HepG2 (cell line): ENCODE data around the gene MTHFD1L. TPM values are rescaled to one million over a fixed set of nuclear protein-coding genes. Genes with fewer than 3 reads are reported as not detected.

Experiments used
- AFF4 ChIP-seq: sonication (generic); formaldehyde crosslinking; IDR thresholded peaks from 2 replicates; pipeline ENCODE4 v1.4.0; 2020; ENCODE audit warnings: missing genetic modification reagents
- FOSL1 ChIP-seq: sonication (generic); formaldehyde crosslinking; IDR thresholded peaks from 2 replicates; pipeline ENCODE4 v1.9.0; 2021; ENCODE audit warnings: missing genetic modification reagents, borderline replicate concordance
- HOXA9 ChIP-seq: sonication (generic); formaldehyde crosslinking; IDR thresholded peaks from 2 replicates; pipeline ENCODE4 v1.8.1; 2022; ENCODE audit warnings: missing genetic modification reagents, mild to moderate bottlenecking, moderate library complexity, borderline replicate concordance
- JARID2 ChIP-seq: sonication (generic); formaldehyde crosslinking; IDR thresholded peaks from 2 replicates; pipeline ENCODE4 v1.8.1; 2023; ENCODE audit warnings: missing genetic modification reagents, inconsistent platforms; ENCODE audit not compliant: insufficient replicate concordance
- KDM2A ChIP-seq: sonication (generic); formaldehyde crosslinking; IDR thresholded peaks from 2 replicates; pipeline ENCODE4 v1.4.0; 2020; ENCODE audit warnings: low read depth, missing genetic modification reagents, borderline replicate concordance
- LCORL ChIP-seq, 2 experiments: fragments of 450-650 bp in 1 of 2; sonication (generic) in 1 of 2; formaldehyde crosslinking in 1 of 2; IDR thresholded peaks; 2 replicates each; pipeline versions ENCODE4 v1.5.0 to v1.6.1; 2017 to 2020; ENCODE audit warnings: antibody characterized with exemption in 1 of 2, missing genetic modification reagents in 1 of 2
- MBNL3 ChIP-seq: fragments of 250-450 bp; sonication (Bioruptor Pico); conservative IDR thresholded peaks from 2 replicates; pipeline ENCODE4 v1.8.0; 2022; ENCODE audit warnings: mild to moderate bottlenecking, inconsistent platforms
- MXD3 ChIP-seq: IDR thresholded peaks from 2 replicates; pipeline ENCODE4 v1.6.1; 2016; ENCODE audit warnings: mild to moderate bottlenecking, missing biosample characterization, missing genetic modification reagents
- RXRB ChIP-seq: IDR thresholded peaks from 2 replicates; pipeline ENCODE4 v1.6.1; 2016; ENCODE audit warnings: borderline replicate concordance, missing genetic modification reagents, missing compliant biosample characterization
- SATB2 ChIP-seq: sonication (generic); formaldehyde crosslinking; IDR thresholded peaks from 2 replicates; pipeline ENCODE4 v1.5.0; 2020; ENCODE audit warnings: missing genetic modification reagents
- SPEN ChIP-seq: sonication (generic); formaldehyde crosslinking; IDR thresholded peaks from 2 replicates; pipeline ENCODE4 v1.5.1; 2020; ENCODE audit warnings: low read depth, mild to moderate bottlenecking, missing genetic modification reagents
- STAT5B ChIP-seq: sonication (generic); formaldehyde crosslinking; IDR thresholded peaks from 2 replicates; pipeline ENCODE4 v1.4.0; 2020; ENCODE audit warnings: missing genetic modification reagents
- THAP11 ChIP-seq: IDR thresholded peaks from 2 replicates; pipeline ENCODE4 v1.6.1; 2016; ENCODE audit warnings: missing biosample characterization, missing genetic modification reagents
- YEATS2 ChIP-seq: sonication (generic); formaldehyde crosslinking; IDR thresholded peaks from 2 replicates; pipeline ENCODE4 v1.4.0; 2020; ENCODE audit warnings: missing genetic modification reagents, borderline replicate concordance
- YEATS4 ChIP-seq: sonication (generic); formaldehyde crosslinking; IDR thresholded peaks from 2 replicates; pipeline ENCODE4 v1.4.0; 2020; ENCODE audit warnings: missing genetic modification reagents, borderline replicate concordance
- ZBTB38 ChIP-seq: sonication (generic); formaldehyde crosslinking; IDR thresholded peaks from 2 replicates; pipeline ENCODE4 v1.5.1; 2020; ENCODE audit warnings: mild to moderate bottlenecking, missing genetic modification reagents
- ZMYM2 ChIP-seq: sonication (generic); formaldehyde crosslinking; IDR thresholded peaks from 2 replicates; pipeline ENCODE4 v1.8.0; 2022; ENCODE audit warnings: mild to moderate bottlenecking, missing genetic modification reagents
- ZNF136 ChIP-seq: sonication (generic); formaldehyde crosslinking; IDR thresholded peaks from 2 replicates; pipeline ENCODE4 v1.8.1; 2022; ENCODE audit warnings: low read depth, mild to moderate bottlenecking, moderate library complexity, missing genetic modification reagents
- ZNF235 ChIP-seq: sonication (generic); formaldehyde crosslinking; IDR thresholded peaks from 2 replicates; pipeline ENCODE4 v1.8.1; 2023; ENCODE audit warnings: mild to moderate bottlenecking, missing genetic modification reagents, borderline replicate concordance
- ZNF296 ChIP-seq: sonication (generic); formaldehyde crosslinking; conservative IDR thresholded peaks from 2 replicates; pipeline ENCODE4 v1.5.0; 2020; ENCODE audit warnings: mild to moderate bottlenecking, missing genetic modification reagents
- ZNF335 ChIP-seq: sonication (generic); formaldehyde crosslinking; IDR thresholded peaks from 2 replicates; pipeline ENCODE4 v1.4.0; 2020; ENCODE audit warnings: missing genetic modification reagents
- ZNF414 ChIP-seq: sonication (generic); formaldehyde crosslinking; IDR thresholded peaks from 2 replicates; pipeline ENCODE4 v1.5.0; 2020; ENCODE audit warnings: missing genetic modification reagents
- ZNF607 ChIP-seq: sonication (generic); formaldehyde crosslinking; IDR thresholded peaks from 2 replicates; pipeline ENCODE4 v1.5.1; 2020; ENCODE audit warnings: missing genetic modification reagents, mild to moderate bottlenecking, borderline replicate concordance
- ZNF740 ChIP-seq: sonication (generic); formaldehyde crosslinking; IDR thresholded peaks from 2 replicates; pipeline ENCODE4 v1.4.0; 2020; ENCODE audit warnings: missing genetic modification reagents
- ZNF788 ChIP-seq: sonication (generic); formaldehyde crosslinking; IDR thresholded peaks from 2 replicates; pipeline ENCODE4 v1.5.0; 2020; ENCODE audit warnings: mild to moderate bottlenecking, missing genetic modification reagents, borderline replicate concordance
- ZNF83 ChIP-seq: sonication (generic); formaldehyde crosslinking; IDR thresholded peaks from 2 replicates; pipeline ENCODE4 v1.4.0; 2020; ENCODE audit warnings: missing genetic modification reagents, mild to moderate bottlenecking, borderline replicate concordance
- polyA plus RNA-seq, 8 experiments: library from polyadenylated mRNA; depleted of rRNA in 3 of 8; stranded (reverse) in 7 of 8; unstranded in 1 of 8; fragments of >200 nt; fragmentation: Illumina TruSeq in 4 of 8; extraction: Trizol in 4 of 8; gene quantifications; 2 replicates each; pipeline versions ENCODE4 v1.2.1 to v1.2.3, GENCODE V29; 2011 to 2016; ENCODE audit warnings: low read depth in 4 of 8, missing spikeins in 1 of 8, mixed read lengths in 1 of 8; ENCODE audit not compliant: insufficient read depth in 1 of 8
- total RNA-seq, 5 experiments: library from RNA; depleted of rRNA; stranded (reverse); fragments of >200 nt; fragmentation: Illumina TruSeq; extraction: Trizol; gene quantifications; 2 replicates each; pipeline ENCODE4 v1.2.3, GENCODE V29; 2016; ENCODE audit warnings: low read depth in 1 of 5

MTHFD1L gene
- total and polyA plus RNA-seq, 2 of the 13 experiments (the other 11 are each of a cell fraction or from before 2014, with no cell fraction given), result 24.0 to 39.6 TPM

DNA sequence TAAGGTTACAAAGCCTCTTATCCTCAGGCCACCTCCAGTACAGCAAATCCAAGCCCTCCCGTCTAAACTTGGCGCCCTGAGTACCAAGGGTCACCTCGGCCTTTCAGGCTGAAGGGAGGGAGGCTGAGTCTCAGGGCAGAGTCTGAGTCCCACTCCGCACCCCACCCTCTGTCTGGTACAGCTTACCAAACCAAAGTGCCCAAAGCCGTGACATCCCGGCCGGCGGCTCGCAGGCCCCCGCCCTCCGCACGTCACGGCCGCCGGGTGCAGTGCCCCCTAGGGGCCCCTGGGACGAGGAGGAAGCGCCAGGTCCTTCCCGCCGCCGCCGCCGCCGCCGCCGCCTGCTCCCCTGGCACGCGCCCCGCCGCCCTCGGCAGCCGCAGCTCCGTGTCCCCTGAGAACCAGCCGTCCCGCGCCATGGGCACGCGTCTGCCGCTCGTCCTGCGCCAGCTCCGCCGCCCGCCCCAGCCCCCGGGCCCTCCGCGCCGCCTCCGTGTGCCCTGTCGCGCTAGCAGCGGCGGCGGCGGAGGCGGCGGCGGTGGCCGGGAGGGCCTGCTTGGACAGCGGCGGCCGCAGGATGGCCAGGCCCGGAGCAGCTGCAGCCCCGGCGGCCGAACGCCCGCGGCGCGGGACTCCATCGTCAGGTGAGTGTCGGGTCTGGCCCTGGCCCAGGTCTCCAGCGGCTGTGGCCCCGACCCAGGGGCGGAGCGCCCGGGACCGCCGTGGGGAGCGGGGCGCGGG is at the start of gene MTHFD1L (continued):
- peak; percentile 59 for TF ChIP-seq THAP11 (CRISPR knock-in tag)
- no peak for TF ChIP-seq ZNF136 (CRISPR knock-in tag)
- TF ChIP-seq RXRB (CRISPR knock-in tag), result peak; percentile 45; the same call in 1 of the 2 replicates
- no peak; the same call in 1 of the 2 replicates for TF ChIP-seq ZNF335 (CRISPR knock-in tag)
- TF ChIP-seq ZNF788, result peak; percentile 45; the same call in 1 of the 2 replicates
- TF ChIP-seq SATB2 (CRISPR knock-in tag), result no peak
- TF ChIP-seq ZMYM2 (CRISPR knock-in tag), result no peak
- TF ChIP-seq JARID2 (CRISPR knock-in tag), result no peak
- no peak for TF ChIP-seq ZNF235 (CRISPR knock-in tag)
- no peak for TF ChIP-seq ZNF414 (CRISPR knock-in tag)
- no peak; the same call in 1 of the 2 replicates for TF ChIP-seq ZBTB38 (CRISPR knock-in tag)
- TF ChIP-seq ZNF740 (CRISPR knock-in tag), result no peak; the same call in 1 of the 2 replicates
- TF ChIP-seq SPEN (CRISPR knock-in tag), result no peak
- TF ChIP-seq ZNF83 (CRISPR knock-in tag), result no peak
- no peak for TF ChIP-seq FOSL1
- TF ChIP-seq YEATS2 (CRISPR knock-in tag), result no peak
- no peak; the same call in none of the 2 replicates for TF ChIP-seq KDM2A (CRISPR knock-in tag)
- no peak for TF ChIP-seq ZNF607
- TF ChIP-seq AFF4 (CRISPR knock-in tag), result no peak
- TF ChIP-seq YEATS4 (CRISPR knock-in tag), result no peak
- TF ChIP-seq LCORL (IDR thresholded peaks at IDR 0.05), result no peak
- peak; percentile 54 for TF ChIP-seq LCORL (CRISPR knock-in tag; IDR thresholded peaks at IDR 0.05)
- no peak for TF ChIP-seq ZNF296
- TF ChIP-seq HOXA9 (CRISPR knock-in tag), result no peak
- no peak for TF ChIP-seq MBNL3
- 0 out of 2 replicates have a peak, but pooled peaks have one; percentile 12 for TF ChIP-seq STAT5B (CRISPR knock-in tag)
- no peak for TF ChIP-seq MXD3 (CRISPR knock-in tag)
